HepG2 (cell line): ENCODE results near the gene NUP133.

Experiments
- CTCF ChIP-seq: sonication (generic); formaldehyde crosslinking; IDR thresholded peaks from 2 replicates; pipeline ENCODE4 v1.5.0; 2020; ENCODE audit warnings: mild to moderate bottlenecking, missing genetic modification reagents, moderate library complexity
- KLF15 ChIP-seq: sonication (generic); formaldehyde crosslinking; IDR thresholded peaks from 2 replicates; pipeline ENCODE4 v1.8.1; 2023; ENCODE audit warnings: borderline replicate concordance, mild to moderate bottlenecking, inconsistent platforms, missing genetic modification reagents, mixed read lengths
- NFRKB ChIP-seq: fragments of 450-650 bp; IDR thresholded peaks from 2 replicates; pipeline ENCODE4 v1.6.1; 2017
- PATZ1 ChIP-seq: sonication (generic); formaldehyde crosslinking; IDR thresholded peaks from 2 replicates; pipeline ENCODE4 v1.4.0; 2020; ENCODE audit warnings: missing genetic modification reagents
- POLR2AphosphoS5 ChIP-seq: IDR thresholded peaks from 2 replicates; pipeline ENCODE4 v1.6.1; 2012; ENCODE audit warnings: low read depth, low read length
- ZBTB20 ChIP-seq: sonication (generic); formaldehyde crosslinking; IDR thresholded peaks from 2 replicates; pipeline ENCODE4 v1.8.1; 2023; ENCODE audit warnings: missing genetic modification reagents, low read depth, mild to moderate bottlenecking, borderline replicate concordance
- ZMYM4 ChIP-seq: sonication (generic); formaldehyde crosslinking; IDR thresholded peaks from 2 replicates; pipeline ENCODE4 v1.8.1; 2023; ENCODE audit warnings: mild to moderate bottlenecking, missing genetic modification reagents
- ZNF460 ChIP-seq: sonication (generic); formaldehyde crosslinking; IDR thresholded peaks from 2 replicates; pipeline ENCODE4 v1.5.1; 2020; ENCODE audit warnings: missing genetic modification reagents, mild to moderate bottlenecking, borderline replicate concordance
- ZNF780A ChIP-seq: sonication (generic); formaldehyde crosslinking; IDR thresholded peaks from 2 replicates; pipeline ENCODE4 v1.8.0; 2022; ENCODE audit warnings: mild to moderate bottlenecking, missing genetic modification reagents, moderate library complexity

- no peak for TF ChIP-seq CTCF (CRISPR knock-in tag)
- no peak for TF ChIP-seq NFRKB
- no peak for TF ChIP-seq ZBTB20 (CRISPR knock-in tag)
- TF ChIP-seq POLR2AphosphoS5, result no peak
- TF ChIP-seq ZMYM4 (CRISPR knock-in tag), result no peak
- TF ChIP-seq KLF15 (CRISPR knock-in tag), result no peak
- TF ChIP-seq ZNF780A (CRISPR knock-in tag), result no peak
- TF ChIP-seq ZNF460 (CRISPR knock-in tag), result no peak
- TF ChIP-seq PATZ1 (CRISPR knock-in tag), result no peak
These were observed 23.2 kb upstream of the NUP133 start for GRCh38 chr1:229531326-229531725.
